ENCODE data around the gene FOXN4.

GRCh38 chr12:109346920-109347319 is 37.8 kb upstream of the FOXN4 start:
- no peak for TF ChIP-seq ADNP (tag; IDR thresholded peaks at IDR 0.05)
- TF ChIP-seq CTCF (IDR thresholded peaks at IDR 0.05 in 2 of 3, conservative IDR thresholded peaks at IDR 0.05 in 1 of 3; ENCODE audit: insufficient read depth in 2 of 3, low read depth in 1 of 3, low read length in 3 of 3): peak in 2 of 3 experiments; percentile 13 to 45; a peak in 3 of 6 replicates
- no peak for TF ChIP-seq HLTF (IDR thresholded peaks at IDR 0.05)
- TF ChIP-seq NCOA2 (IDR thresholded peaks at IDR 0.05; ENCODE audit: partially characterized antibody in 2 of 2): no peak
- TF ChIP-seq BMI1 (IDR thresholded peaks at IDR 0.05; ENCODE audit: low read length): no peak
- TF ChIP-seq HDGF (IDR thresholded peaks at IDR 0.05): no peak
- no peak for TF ChIP-seq FOS (IDR thresholded peaks at IDR 0.05; ENCODE audit: extremely low read depth, insufficient read length)
- TF ChIP-seq EZH2 (IDR thresholded peaks at IDR 0.05; ENCODE audit: borderline replicate concordance, low read depth, low read length): no peak
- no peak for TF ChIP-seq POLR2AphosphoS5 (IDR thresholded peaks at IDR 0.05; ENCODE audit: control insufficient read depth, insufficient read depth, low read depth, low read length)
- TF ChIP-seq CHD2 (IDR thresholded peaks at IDR 0.05; ENCODE audit: low read depth, low read length): no peak
- TF ChIP-seq GABPA (tag; conservative IDR thresholded peaks at IDR 0.05; ENCODE audit: low read depth): no peak
- TF ChIP-seq SIN3B (IDR thresholded peaks at IDR 0.05; ENCODE audit: low read depth): no peak
- no peak for TF ChIP-seq ELF4 (CRISPR knock-in tag; IDR thresholded peaks at IDR 0.05)
- TF ChIP-seq CTBP1 (IDR thresholded peaks at IDR 0.05; ENCODE audit: borderline replicate concordance): no peak
